Neural cell (in vitro differentiated cells): ENCODE data around the gene KCNQ1OT1. TPM values are rescaled to one million over a fixed set of nuclear protein-coding genes. Genes with fewer than 3 reads are reported as not detected.

Experiments
- H2AFZ ChIP-seq: fragments of 200-600, 300-800 bp; sonication (generic), shearing (Covaris generic); 2 replicates; pipeline ENCODE4 v1.6.0; 2014; ENCODE audit warnings: low read depth, mild to moderate bottlenecking, antibody characterized with exemption, low read length, moderate library complexity
- H3F3A ChIP-seq: fragments of 200-600 bp; shearing (Covaris generic); 2 replicates; pipeline ENCODE4 v1.6.1; 2016; ENCODE audit warnings: mild to moderate bottlenecking, moderate library complexity, mixed read lengths, antibody characterized with exemption, low read length; ENCODE audit not compliant: insufficient read depth, poor library complexity, severe bottlenecking
- H3K27ac ChIP-seq: fragments of 200-600, 300-800 bp; sonication (generic), shearing (Covaris generic); 2 replicates; pipeline ENCODE4 v1.5.1; 2014; ENCODE audit warnings: mild to moderate bottlenecking, low read length, moderate library complexity
- H3K27me3 ChIP-seq: fragments of 300-800, 200-600 bp; sonication (generic), shearing (Covaris generic); 2 replicates; pipeline ENCODE4 v1.6.0; 2014; ENCODE audit warnings: mild to moderate bottlenecking, low read depth, low read length, moderate library complexity; ENCODE audit not compliant: insufficient read depth
- H3K36me3 ChIP-seq: fragments of 300-800, 200-600 bp; sonication (generic), shearing (Covaris generic); 2 replicates; pipeline ENCODE4 v1.5.1; 2014; ENCODE audit warnings: mild to moderate bottlenecking, antibody characterized with exemption, low read length, moderate library complexity; ENCODE audit not compliant: insufficient read depth
- H3K4me2 ChIP-seq: fragments of 300-800, 200-600 bp; sonication (generic), shearing (Covaris generic); 2 replicates; pipeline ENCODE4 v1.6.0; 2014; ENCODE audit warnings: mild to moderate bottlenecking, low read length
- H3K4me3 ChIP-seq: fragments of 300-800, 200-600 bp; sonication (generic), shearing (Covaris generic); 2 replicates; pipeline ENCODE4 v1.5.1; 2014; ENCODE audit warnings: mild to moderate bottlenecking, low read length, moderate library complexity
- H3K79me2 ChIP-seq: fragments of 200-600 bp; shearing (Covaris generic); replicated peaks from 2 replicates; pipeline ENCODE4 v1.6.0; 2014; ENCODE audit warnings: mild to moderate bottlenecking, low read length, moderate library complexity; ENCODE audit not compliant: insufficient read depth
- H3K9ac ChIP-seq: fragments of 300-800, 200-600 bp; sonication (generic), shearing (Covaris generic); 2 replicates; pipeline ENCODE4 v1.6.1; 2016; ENCODE audit warnings: mild to moderate bottlenecking, low read length, mixed read lengths
- H3K9me2 ChIP-seq: fragments of 200-600 bp; shearing (Covaris generic); 2 replicates; pipeline ENCODE4 v1.6.1; 2016; ENCODE audit warnings: mild to moderate bottlenecking, low read length, mixed read lengths; ENCODE audit not compliant: insufficient read depth
- H3K9me3 ChIP-seq: fragments of 200-600, 300-800 bp; sonication (generic), shearing (Covaris generic); 2 replicates; pipeline ENCODE4 v1.6.1; 2016; ENCODE audit warnings: mild to moderate bottlenecking, mixed run types, low read length, moderate library complexity, mixed read lengths
- H4K20me1 ChIP-seq: fragments of 200-600 bp; shearing (Covaris generic); 2 replicates; pipeline ENCODE4 v1.6.1; 2016; ENCODE audit warnings: mild to moderate bottlenecking, mixed run types; ENCODE audit not compliant: insufficient read depth
- EP300 ChIP-seq: fragments of 450-650 bp; conservative IDR thresholded peaks from 2 replicates; pipeline ENCODE4 v1.6.1; 2014; ENCODE audit warnings: antibody characterized with exemption, mild to moderate bottlenecking, moderate library complexity; ENCODE audit not compliant: poor library complexity, severe bottlenecking
- EZH2 ChIP-seq: fragments of 200-600, 300-800 bp; shearing (Covaris generic), sonication (generic); IDR thresholded peaks from 2 replicates; pipeline ENCODE4 v1.6.1; 2014; ENCODE audit warnings: antibody characterized with exemption, low read length, borderline replicate concordance, mild to moderate bottlenecking; ENCODE audit not compliant: insufficient read depth, poor library complexity, severe bottlenecking
- MXI1 ChIP-seq: fragments of 450-650 bp; conservative IDR thresholded peaks from 2 replicates; pipeline ENCODE4 v1.6.1; 2014; ENCODE audit warnings: antibody characterized with exemption, mild to moderate bottlenecking; ENCODE audit not compliant: poor library complexity, severe bottlenecking
- POLR2AphosphoS5 ChIP-seq: IDR thresholded peaks from 2 replicates; pipeline ENCODE4 v1.6.1; 2012
- RAD21 ChIP-seq: fragments of 450-650 bp; conservative IDR thresholded peaks from 2 replicates; pipeline ENCODE4 v1.6.1; 2014; ENCODE audit warnings: antibody characterized with exemption, mild to moderate bottlenecking, moderate library complexity
- SMC3 ChIP-seq: fragments of 450-650 bp; conservative IDR thresholded peaks from 2 replicates; pipeline ENCODE4 v1.6.1; 2014; ENCODE audit warnings: antibody characterized with exemption, mild to moderate bottlenecking, moderate library complexity; ENCODE audit not compliant: poor library complexity
- TAF1 ChIP-seq: IDR thresholded peaks from 2 replicates; pipeline ENCODE4 v1.6.1; 2012; ENCODE audit warnings: low read depth
- polyA plus RNA-seq: library from polyadenylated mRNA; depleted of rRNA; stranded (reverse); fragments of >200 nt; gene quantifications from 2 replicates; pipeline ENCODE4 v1.2.3, GENCODE V29; 2014
- TF ChIP-seq, protein P1 (sequence below): IDR thresholded peaks from 2 replicates; pipeline ENCODE4 v1.6.1; 2012; ENCODE audit warnings: borderline replicate concordance
- TF ChIP-seq, protein P2 (sequence below): fragments of 450-650 bp; IDR thresholded peaks from 2 replicates; pipeline ENCODE4 v1.5.1; 2014; ENCODE audit warnings: antibody characterized with exemption, mild to moderate bottlenecking, moderate library complexity; ENCODE audit not compliant: poor library complexity, severe bottlenecking

Gene KCNQ1OT1
- polyA plus RNA-seq, 1 donor from 2014 or later: 0.12 TPM

GRCh38 chr11:2674658-2675131 is 25.1 kb downstream of the KCNQ1OT1 start:
- Histone ChIP-seq H3K4me3 (no peak overlapping the region), H3K79me2 (no peaks in the 10 kb centered on the region), H4K20me1 (no peaks in the 10 kb centered on the region), H3K27me3 (no peaks in the 10 kb centered on the region), H2AFZ (no peak overlapping the region), H3K9ac (no peak overlapping the region), H3K27ac (no peak overlapping the region), H3K36me3 (no peaks in the 10 kb centered on the region), H3K9me2 (no peaks in the 10 kb centered on the region), H3K4me2 (no peak overlapping the region), H3F3A (no peaks in the 10 kb centered on the region), H3K9me3 (no peaks in the 10 kb centered on the region)
- no peak for TF ChIP-seq SMC3
- TF ChIP-seq, protein P1, sequence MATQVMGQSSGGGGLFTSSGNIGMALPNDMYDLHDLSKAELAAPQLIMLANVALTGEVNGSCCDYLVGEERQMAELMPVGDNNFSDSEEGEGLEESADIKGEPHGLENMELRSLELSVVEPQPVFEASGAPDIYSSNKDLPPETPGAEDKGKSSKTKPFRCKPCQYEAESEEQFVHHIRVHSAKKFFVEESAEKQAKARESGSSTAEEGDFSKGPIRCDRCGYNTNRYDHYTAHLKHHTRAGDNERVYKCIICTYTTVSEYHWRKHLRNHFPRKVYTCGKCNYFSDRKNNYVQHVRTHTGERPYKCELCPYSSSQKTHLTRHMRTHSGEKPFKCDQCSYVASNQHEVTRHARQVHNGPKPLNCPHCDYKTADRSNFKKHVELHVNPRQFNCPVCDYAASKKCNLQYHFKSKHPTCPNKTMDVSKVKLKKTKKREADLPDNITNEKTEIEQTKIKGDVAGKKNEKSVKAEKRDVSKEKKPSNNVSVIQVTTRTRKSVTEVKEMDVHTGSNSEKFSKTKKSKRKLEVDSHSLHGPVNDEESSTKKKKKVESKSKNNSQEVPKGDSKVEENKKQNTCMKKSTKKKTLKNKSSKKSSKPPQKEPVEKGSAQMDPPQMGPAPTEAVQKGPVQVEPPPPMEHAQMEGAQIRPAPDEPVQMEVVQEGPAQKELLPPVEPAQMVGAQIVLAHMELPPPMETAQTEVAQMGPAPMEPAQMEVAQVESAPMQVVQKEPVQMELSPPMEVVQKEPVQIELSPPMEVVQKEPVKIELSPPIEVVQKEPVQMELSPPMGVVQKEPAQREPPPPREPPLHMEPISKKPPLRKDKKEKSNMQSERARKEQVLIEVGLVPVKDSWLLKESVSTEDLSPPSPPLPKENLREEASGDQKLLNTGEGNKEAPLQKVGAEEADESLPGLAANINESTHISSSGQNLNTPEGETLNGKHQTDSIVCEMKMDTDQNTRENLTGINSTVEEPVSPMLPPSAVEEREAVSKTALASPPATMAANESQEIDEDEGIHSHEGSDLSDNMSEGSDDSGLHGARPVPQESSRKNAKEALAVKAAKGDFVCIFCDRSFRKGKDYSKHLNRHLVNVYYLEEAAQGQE: no peak
- no peak for TF ChIP-seq EZH2

DNA sequence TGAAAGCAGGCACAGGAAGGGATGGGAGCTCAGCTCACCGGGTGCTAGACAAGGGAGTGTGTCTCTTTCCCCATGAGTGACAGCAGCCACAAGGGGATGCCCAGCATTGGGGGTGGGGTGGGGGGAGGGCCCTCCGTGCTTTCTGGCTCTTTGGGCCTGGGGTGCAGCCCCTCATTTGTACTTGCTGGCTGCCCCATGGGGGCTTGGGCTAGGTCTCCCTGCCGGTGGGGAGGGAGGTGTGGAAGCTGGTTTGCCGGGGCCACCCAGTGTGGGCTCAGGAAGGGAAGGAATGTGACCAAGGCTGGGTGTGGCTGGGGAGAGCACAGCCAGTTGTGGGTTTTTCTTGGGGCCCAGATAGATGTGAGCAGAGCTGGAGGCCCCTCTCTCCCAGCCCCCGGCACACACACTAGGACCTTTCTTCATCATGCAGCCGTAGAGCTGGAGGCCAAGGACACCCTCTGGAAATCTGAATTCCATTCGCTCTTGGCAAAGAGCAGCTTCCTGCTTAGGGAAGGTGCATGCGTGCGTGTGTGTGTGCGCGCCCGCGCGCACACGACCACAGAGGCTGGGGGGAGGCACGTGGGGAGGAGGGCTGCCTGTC is 25.8 kb downstream of the KCNQ1OT1 start:
- Histone ChIP-seq H3K36me3 (no peaks in the 10 kb centered on the region), H3K4me2 (no peak overlapping the region), H3K79me2 (no peaks in the 10 kb centered on the region), H3K27ac (no peak overlapping the region), H3K27me3 (no peaks in the 10 kb centered on the region), H3K9me2 (no peaks in the 10 kb centered on the region), H3K9me3 (no peaks in the 10 kb centered on the region), H3K4me3 (no peak overlapping the region), H2AFZ (no peak overlapping the region), H3K9ac (no peak overlapping the region), H4K20me1 (no peaks in the 10 kb centered on the region), H3F3A (no peaks in the 10 kb centered on the region)
- no peak for TF ChIP-seq EZH2
- TF ChIP-seq SMC3: no peak
- TF ChIP-seq, protein P2, sequence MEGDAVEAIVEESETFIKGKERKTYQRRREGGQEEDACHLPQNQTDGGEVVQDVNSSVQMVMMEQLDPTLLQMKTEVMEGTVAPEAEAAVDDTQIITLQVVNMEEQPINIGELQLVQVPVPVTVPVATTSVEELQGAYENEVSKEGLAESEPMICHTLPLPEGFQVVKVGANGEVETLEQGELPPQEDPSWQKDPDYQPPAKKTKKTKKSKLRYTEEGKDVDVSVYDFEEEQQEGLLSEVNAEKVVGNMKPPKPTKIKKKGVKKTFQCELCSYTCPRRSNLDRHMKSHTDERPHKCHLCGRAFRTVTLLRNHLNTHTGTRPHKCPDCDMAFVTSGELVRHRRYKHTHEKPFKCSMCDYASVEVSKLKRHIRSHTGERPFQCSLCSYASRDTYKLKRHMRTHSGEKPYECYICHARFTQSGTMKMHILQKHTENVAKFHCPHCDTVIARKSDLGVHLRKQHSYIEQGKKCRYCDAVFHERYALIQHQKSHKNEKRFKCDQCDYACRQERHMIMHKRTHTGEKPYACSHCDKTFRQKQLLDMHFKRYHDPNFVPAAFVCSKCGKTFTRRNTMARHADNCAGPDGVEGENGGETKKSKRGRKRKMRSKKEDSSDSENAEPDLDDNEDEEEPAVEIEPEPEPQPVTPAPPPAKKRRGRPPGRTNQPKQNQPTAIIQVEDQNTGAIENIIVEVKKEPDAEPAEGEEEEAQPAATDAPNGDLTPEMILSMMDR: no peak
- TF ChIP-seq RAD21: no peak
- TF ChIP-seq, protein P1: no peak
- TF ChIP-seq EP300: no peak
- no peak for TF ChIP-seq TAF1
- no peak for TF ChIP-seq MXI1
- TF ChIP-seq POLR2AphosphoS5: no peak
